HG03045 (cell line): ENCODE measurements around the gene NGLY1.

Experiments
- ATAC-seq: cut with Tn5 transposase; IDR thresholded peaks from one replicate; pipeline ENCODE4 v1.9.1; 2021; ENCODE audit warnings: mild to moderate bottlenecking, moderate library complexity; ENCODE audit not compliant: unreplicated experiment

Gene NGLY1

DNA sequence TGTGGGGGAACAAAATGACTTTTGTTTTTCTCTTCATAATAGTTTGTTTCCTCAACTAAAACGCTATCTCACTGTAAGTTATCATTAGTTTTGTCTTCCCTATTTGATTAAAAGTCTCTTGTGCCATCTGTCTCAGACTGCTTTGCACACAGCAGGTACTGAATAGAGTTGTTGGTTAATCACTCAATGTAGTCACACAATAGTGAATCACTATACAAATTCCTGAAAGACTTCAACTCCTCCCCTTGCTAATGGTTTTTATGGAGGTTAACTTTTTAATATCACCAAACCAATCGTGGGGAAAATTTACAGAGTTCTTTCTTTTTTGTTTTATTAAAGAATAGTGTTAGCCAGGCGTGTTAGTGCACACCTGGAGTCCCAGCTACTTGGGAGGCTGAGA is 2.6 kb upstream of the NGLY1 start:
- no peak for ATAC-seq

DNA sequence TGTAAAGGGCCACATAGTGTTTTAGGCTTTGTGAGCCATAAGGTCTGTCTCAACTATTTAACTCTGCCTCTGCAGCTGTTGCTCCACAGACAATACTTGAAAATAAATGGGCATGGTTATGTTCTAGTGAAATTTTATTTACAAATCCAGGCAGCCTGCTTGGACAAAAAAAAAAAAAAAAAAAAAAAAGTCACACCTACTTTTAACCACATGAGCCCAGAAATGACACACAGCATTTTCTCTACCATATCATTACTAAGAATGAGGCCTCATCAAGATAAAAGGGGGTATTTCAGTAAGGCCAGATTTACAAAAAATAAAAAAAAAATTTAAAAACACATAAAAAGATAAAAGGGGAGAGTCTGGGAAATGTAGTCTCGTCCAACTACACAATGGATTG is 1.7 kb upstream of the NGLY1 start:
- ATAC-seq: no peak

DNA sequence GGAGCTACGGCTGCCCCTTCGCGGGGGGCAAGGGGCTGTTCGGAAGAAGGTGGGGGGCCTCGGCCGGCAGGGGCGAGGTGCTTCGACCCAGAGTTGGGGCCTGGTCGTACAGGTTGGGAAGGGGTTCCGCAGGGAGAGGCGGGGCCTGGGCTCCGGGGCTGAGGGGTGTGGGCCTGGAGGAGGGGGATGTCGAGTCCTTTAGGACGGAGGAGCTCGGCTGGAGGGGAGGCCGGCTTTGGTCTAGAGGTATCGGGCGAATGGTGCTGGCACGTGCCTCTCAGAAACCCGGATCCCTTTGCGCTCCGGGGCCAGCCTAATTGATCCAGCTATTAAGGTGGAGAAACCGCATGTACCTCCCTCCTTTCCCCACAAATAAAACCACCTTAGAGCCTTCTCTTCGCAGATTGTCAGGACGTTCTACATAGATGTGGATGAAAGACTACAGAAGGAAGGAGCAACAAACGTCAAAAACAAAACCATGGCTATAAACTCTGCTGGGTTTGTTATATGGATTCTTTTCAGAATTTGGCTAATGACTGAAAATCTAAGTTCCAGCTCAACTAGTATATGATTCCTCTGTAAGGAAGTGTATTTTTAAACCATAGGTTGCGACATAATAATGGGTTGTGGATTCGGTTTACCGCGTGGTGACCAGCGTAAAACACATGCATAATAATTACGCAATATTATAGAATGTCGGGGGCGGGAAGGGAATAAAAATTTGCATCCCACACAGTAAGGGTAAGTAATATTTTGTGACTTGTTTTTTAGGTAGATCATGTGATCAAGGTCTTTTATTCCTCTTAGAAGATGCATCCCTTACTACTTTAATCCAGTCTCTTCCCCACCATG is 644 bp upstream of the NGLY1 start:
- ATAC-seq: peak; percentile 34

DNA sequence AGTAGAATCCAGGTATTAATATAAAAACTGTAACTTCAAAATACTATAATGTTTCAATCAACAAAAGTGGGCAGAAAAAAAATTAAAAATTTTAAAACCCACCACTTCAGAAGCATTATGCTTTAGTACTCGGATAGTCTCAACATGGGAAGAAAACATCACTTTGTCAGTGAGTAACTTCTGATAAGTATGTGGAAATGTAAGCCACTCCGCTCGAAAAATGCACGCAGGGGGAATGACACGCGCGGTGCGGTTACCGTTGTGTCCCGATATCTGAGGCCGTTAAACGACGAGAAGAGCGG is 656 bp downstream of the NGLY1 start:
- no peak for ATAC-seq

DNA sequence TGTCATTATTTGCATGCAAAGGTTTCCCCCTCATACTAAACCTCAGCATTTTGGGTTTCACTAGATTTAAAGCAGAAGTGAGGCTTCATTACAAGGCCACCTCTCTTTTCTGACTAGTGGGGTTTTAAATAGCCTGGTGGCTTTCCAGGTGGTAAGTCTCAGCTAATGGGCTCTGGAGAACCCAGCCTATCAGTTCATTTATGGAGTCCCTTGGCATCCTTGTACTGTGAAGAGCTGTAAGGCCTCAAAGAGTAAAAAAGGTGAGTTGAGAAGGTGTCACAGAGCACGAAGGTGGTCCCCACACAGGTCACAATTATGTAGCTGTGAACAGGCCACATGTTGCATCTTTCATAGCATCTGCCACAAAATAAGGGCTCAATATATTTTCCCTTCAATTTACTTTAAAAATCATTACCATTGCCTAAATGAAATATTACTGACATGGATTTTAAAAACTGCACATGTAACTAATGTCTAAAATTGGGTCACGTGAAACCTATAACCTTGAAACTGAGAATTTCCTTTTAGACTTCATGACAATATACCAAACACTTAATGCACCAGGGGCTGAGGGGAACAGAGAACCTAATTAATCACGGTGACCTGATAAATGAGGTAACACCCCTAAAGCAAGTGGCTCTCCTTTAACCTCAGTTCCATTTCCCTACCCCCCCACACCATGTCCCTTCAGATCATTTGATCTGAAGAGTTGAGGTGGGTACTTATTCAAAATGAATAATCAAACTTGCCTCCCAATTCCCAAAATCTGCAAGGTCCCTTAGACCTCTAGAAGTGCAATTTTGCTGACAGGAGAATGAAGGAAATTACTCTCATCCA is 1.3 kb downstream of the NGLY1 start:
- ATAC-seq: peak; percentile 50

DNA sequence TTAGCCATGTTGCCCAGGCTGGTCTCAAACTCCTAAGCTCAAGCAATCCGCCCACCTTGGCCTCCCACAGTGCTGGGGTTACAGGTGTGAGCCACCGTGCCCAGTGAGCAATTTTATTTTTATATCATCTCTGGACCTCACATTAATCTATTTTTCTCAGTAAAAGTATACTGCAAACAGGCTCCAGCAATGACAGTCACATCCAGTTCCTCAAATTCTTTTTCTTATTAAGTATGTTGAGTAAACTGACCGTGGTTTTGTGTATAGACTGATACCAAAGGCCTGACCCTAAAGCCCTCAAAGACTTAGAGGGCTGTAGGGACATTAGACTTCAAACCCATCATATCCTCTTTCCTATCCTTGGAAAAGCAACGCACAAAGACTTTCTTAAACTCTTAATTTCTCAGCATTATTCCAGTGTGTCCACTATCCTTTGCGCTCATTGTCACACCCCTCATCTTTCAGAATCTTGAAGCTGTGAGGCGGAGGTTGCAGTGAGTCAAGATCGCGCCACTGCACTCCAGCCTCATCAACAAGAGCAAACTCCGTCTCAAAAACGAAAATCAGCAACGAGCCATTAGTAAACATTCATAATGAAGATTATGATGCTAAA is 2.0 kb downstream of the NGLY1 start:
- ATAC-seq: no peak

DNA sequence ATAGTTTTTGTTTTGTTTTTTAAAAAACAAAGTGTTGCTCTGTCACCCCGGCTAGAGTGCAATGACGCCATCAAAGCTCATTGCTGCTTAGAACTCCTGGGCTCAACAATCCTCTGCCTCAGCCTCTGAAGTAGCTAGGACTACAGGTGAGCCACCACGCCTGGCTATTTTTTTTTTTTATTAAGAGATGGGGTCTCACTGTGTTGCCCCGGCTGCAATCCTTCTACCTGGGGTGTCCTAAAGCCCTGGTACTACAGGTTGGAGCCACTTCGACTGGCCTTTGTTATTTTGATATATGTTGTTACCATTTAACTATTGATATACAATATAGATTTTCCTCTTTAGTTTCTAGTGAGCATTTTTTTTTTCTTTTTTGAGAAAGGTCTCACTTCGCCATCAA is 2.6 kb downstream of the NGLY1 start:
- ATAC-seq: no peak

DNA sequence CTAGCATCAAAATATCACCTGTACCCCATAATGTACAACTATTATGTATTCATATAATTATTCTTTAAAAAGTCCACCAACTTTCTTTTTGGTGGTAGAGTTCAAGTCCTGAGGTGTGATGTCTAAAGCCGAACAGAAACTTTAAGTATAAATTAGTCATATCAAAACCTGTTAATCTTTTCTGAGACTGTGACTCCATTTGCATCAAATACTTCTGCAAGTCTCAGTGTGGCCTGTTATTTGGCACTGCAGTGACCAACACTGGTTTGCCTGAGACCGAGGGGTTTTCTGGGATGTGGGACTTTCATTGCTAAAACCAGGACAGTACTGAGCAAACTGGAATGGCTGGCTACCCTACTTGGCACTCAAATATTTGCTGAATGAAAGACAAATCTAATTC is 7.3 kb downstream of the NGLY1 start:
- ATAC-seq: peak; percentile 63

DNA sequence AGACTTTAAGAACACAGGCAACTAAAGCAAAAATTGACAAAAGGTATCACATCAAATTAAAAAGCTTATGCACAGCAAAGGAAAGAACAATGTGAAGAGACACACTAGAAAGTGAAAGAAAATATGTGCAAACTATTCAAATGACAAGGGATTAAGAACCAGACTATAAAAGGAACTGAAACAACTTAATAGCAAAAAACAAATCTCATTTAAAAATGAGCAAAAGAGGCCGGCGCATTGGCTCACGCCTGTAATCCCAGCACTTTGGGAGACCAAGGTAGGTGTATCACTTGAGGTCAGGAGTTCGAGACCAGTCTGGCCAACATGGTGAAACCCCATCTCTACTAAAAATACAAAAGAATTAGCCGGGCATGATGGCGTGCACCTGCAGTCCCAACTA is 14.4 kb downstream of the NGLY1 start:
- peak; percentile 82 for ATAC-seq

DNA sequence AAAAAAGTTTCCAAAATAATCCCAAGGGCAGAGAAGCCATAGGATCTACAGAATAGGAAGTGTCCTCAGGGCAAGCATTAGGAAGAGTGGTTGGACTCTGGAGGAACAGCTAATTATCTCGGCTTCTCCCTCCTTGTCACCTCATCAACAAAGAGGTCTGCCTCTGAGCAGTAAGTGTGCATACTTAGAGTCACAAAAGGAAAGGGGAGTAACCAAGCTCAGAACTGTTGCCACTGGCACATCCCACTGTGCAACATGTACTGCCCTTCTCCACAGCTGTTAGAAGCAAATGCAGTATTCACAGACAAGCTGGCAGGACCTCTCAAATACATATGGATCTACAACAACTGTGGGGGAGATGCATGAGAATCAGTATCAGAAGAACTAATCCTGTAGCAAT is 31.5 kb downstream of the NGLY1 start:
- ATAC-seq: no peak

DNA sequence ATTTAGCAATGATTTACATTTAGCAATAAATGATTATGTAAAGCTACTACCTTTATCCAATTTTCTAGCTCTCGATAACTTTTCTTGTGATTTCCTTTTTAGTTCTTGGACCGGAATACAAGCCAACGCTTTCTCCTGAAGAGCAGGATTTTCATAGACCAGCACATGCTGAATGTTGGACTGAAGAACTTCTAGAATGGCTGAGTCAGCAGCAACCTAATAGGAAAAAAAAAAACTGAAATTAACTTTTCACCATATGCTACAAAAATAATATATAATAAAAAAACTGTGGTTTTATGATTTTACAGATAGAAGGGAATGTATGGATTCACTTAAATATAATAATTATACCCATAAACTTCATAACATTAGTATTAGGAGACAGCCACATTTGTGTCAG is 32.2 kb downstream of the NGLY1 start:
- ATAC-seq: no peak

DNA sequence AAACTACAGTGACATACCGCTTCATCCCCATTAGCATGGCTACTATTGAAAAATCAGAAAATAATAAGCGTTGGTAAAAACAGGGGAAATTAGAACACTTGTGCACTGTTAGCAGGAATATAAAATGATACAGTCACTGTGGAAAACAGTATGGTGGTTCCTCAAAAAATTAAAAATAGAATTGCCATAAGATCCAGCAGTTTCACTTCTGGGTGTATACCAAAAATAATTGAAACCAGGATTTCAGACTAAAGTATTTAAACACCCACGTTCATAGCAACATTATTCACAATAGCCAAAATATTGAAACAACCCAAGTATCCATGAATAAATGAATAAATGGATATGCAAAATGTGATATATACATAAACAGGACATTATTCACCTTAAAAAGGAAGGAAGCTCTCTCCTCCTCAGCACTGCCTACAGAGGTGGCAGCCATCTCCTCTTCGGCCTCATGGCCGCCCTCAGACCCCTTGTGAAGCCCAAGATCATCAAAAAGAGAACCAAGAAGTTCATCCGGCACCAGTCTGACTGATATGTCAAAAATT is 34.1 kb downstream of the NGLY1 start:
- ATAC-seq: no peak

DNA sequence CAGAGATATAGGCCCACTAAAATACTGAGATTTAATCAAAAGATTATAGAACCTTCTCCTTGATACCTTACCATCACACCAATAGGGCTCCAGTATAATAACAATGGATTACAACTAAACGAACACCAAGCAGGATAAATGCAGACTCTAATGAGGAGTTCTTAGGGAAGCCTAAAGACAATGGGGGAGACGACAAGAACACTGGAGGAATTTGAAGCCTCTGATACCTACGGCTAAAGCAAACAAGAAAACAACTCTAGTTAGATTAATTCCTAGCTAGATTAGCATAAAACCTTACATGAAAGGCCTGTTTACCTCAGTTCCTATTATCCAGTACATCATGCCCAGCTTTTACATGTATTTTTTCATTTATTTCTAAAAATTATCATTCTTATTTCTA is 35.1 kb downstream of the NGLY1 start:
- ATAC-seq: no peak

DNA sequence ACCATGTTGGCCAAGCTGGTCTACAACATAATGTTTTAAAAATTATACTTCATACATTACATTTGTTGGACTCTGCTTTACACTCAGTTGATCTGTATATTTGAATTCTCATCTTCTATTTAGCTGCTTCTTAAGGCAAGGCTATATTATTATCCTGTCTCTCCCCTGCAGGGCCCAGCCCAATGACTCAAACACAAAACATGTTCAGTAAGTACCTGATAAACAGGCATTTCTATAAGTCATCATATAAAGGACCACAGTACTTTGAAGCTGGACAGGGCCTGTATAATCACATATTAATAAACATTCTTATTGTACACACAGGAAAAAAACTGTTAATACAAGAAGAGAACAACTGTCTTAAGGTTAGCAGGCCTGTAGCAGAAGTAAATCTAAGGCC is 36.2 kb downstream of the NGLY1 start:
- ATAC-seq: no peak

DNA sequence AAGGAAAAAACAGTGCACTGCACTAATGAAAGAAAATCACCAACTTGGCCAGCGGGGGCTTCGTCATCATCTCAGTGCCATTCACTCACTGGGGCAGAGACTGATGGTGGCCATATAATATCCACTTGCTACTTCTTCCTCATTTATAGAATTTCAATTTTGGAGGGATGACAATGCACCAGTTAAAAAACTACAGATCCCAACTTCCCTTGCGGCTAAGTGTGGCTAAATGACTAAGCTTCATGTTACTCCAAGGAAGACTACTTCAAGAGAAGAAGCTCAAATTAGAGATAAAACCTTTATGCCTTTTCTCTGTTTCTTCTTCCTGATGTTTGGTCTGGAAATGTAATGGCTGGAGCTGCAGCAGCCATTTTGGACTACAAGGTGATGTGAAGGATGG is 38.8 kb downstream of the NGLY1 start:
- no peak for ATAC-seq

DNA sequence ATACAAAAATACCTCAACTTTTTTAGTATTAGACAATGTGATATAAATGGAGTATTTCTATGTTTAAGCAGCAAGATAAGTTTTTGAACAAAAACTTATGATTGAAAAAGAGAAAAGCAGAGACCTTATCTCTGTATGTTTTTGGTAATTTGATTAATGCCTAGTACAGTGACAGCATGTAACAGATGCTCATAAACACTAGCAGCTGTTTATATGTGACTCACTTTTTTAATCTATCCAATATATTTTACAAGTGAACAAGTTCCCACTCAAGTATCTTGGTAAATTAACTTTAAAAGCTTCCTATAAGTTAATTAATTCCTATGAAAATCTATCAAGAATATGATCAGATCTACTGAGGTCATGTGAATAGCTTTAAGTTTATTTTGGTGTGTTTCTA is 55.1 kb downstream of the NGLY1 start:
- ATAC-seq: no peak

DNA sequence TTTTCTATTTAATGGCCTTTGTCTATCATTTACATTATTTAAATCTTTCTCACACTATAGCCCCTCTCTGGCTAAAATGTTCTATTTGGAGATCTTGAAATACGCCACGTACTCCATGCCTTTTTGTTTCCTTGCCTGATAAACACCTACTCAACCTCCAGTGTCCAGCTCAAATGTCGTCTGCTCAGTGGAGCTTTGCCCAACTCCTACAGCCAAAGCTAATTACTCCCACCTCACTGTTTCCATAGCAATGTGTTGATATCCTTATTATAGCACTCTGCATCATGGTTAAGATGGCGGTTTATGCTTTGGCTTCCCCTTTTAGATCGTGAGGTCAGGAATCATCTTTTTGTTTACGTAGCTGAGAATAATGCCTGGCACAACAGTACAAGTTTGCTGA is 55.9 kb downstream of the NGLY1 start:
- ATAC-seq: no peak

DNA sequence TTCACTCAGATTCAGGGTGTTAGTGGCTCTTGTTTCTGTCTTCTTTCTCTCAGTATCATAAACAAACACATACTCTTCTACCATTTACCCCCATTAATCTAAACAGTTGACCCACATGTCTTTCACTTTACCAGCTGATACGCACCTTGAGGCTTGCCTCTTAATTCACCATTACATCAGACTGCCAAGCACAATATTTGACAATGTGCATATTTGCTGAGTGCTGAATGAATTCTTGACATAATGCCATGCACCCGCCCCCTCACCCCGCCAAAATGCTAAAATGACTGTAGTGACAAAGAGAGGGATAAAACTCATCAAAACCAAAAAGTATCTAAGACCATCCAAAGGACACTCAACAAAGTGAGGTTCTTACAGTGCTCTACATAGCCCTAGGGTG is 57.4 kb downstream of the NGLY1 start:
- ATAC-seq: no peak

DNA sequence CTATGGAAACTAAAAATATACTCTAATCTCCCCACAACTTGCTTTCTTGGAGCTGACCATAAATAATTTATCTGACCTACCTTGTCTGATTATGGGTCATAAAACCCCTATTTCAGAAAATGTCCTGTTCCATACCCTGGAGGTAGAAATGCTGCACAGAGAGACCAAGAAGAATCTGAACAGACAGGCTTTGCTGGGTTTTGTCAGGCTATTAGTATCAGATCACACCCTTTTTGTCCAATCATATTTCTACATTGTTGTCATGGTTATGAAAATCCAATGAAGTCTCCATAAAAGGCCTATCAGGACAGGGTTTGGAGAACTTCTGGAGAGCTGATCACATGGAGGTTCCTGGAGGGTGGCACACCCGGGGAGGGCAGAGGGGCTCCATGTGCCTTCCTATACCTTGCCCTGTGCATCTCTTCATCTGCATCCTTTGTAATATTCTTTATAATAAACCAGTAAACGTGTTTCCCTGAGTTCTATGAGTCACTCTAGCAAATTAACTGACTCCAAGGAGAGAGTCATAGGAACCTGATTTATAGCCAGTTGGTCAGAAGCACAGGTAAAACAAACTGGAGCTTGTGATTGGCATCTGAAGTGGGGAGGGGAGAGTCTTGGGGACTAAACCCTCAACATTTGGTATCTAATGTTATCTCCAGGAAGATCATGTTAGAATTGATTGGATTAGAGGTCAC is 58.1 kb downstream of the NGLY1 start:
- no peak for ATAC-seq

DNA sequence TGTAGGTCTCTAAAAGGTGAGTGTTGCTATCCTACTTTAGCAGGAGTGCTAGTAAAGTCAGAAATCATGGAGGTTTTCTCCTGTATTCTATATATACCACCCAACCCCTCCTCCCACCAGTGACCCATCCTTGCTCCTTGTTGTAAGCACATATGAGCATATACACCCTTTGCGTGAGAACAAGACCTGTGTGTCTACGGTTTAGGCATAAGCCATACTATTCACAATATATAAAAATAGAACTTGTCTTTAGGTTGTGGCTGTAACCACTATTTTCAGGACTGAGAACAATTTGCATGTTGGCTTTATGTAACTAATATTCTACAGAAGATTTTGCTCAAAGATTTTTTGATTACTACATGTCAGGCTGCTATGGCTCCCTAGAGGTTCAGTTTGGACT is 59.4 kb downstream of the NGLY1 start:
- ATAC-seq: peak; percentile 81

DNA sequence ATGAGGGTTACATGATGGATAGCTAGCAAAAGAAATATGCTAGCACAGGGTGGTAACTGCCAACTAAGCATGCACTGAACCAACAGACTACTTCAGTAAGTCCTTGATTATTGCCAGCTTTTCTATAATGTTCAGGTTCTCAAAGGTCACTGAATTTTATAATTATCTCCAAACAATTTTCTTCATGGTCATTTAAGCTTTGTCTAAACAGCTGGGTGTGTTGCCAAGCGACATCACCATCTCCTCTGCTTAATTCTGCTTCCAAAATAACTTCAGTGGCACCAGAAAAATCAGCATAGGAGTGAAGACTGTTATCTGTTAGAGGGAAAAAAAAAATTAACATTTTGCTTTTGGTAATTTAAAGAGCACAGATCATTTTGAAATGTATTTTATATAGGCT is 63.9 kb downstream of the NGLY1 start:
- ATAC-seq: no peak
